Stimulated activated naive B cell treated with anti-CD40 and anti-IgM and Interleukin-4, amounts not matched to agents 10 μg/mL and 1 μg/mL and 100 μg/mL, for 72 hours (primary cell): ENCODE data around the gene PRIM2.
"Not testable (repeated sequence)": the region's sequence is repeated elsewhere in the genome, so short reads cannot be mapped to it uniquely, and the experiment has no call there.

Source experiments
- ATAC-seq, 2 donors: fragments of 150-1000 bp; cut with Tn5 transposase; replicated peaks; 2 replicates each; pipeline ENCODE4 v1.10.0; 2021; ENCODE audit warnings: moderate library complexity in 1 of 2
- DNase-seq: peaks from one replicate; pipeline ENCODE4 v3.0.0; 2021
- H3K27ac Mint-ChIP-seq: one replicate; pipeline ENCODE4 v1.8.0; 2022; ENCODE audit warnings: mild to moderate bottlenecking, mixed read lengths
- H3K27me3 Mint-ChIP-seq, 2 donors: one replicate each; pipeline ENCODE4 v1.8.0; 2022; ENCODE audit warnings: mixed read lengths in 2 of 2
- H3K36me3 Mint-ChIP-seq, 2 donors: one replicate each; pipeline ENCODE4 v1.8.0; 2022; ENCODE audit warnings: mixed read lengths in 2 of 2, mild to moderate bottlenecking in 1 of 2
- H3K4me1 Mint-ChIP-seq, 2 donors: one replicate each; pipeline ENCODE4 v1.8.0; 2022; ENCODE audit warnings: mixed read lengths in 2 of 2, mild to moderate bottlenecking in 1 of 2
- H3K4me3 Mint-ChIP-seq, 2 donors: one replicate each; pipeline ENCODE4 v1.8.0; 2022; ENCODE audit warnings: mild to moderate bottlenecking in 2 of 2, mixed read lengths in 2 of 2, moderate library complexity in 1 of 2
- H3K9me3 Mint-ChIP-seq, 2 donors: one replicate each; pipeline ENCODE4 v1.8.0; 2022; ENCODE audit warnings: mixed read lengths in 2 of 2, mild to moderate bottlenecking in 1 of 2

The PRIM2 gene

GRCh38 chr6:57301757-57302156 lies 15.7 kb upstream of the PRIM2 start:
- Mint-ChIP-seq H3K9me3 (no peaks in the 10 kb centered on the region), H3K4me3 (no peak overlapping the region), H3K4me1 (no peaks in the 10 kb centered on the region), H3K27me3 (peaks cover 0 to 4% of the 10 kb centered on the region in 2 donors), H3K36me3 (no peaks in the 10 kb centered on the region), H3K27ac (no peak overlapping the region)
- DNase-seq: no peak
- no peak for ATAC-seq

DNA sequence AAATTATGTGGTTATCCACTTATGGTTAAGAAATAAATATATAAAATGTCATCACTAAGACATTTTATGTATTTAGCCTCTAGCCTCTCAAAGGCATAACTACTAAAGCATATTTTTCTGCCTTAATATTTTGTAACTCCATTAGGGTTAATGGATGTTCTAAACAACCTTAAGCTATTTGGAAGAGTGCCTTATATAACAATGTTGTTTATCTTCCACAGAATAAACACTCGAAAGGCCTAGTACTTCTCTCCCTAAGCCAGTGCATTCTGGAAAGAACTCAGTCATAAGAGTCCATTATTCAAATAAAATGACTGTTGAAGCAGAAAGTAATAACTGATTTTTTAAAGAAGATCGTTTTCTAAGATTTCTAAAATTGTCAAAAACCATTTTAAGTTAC lies 15.0 kb upstream of the PRIM2 start:
- no peak for DNase-seq
- no peaks in the 10 kb centered on the region for H3K9me3 Mint-ChIP-seq
- no peak for ATAC-seq

DNA sequence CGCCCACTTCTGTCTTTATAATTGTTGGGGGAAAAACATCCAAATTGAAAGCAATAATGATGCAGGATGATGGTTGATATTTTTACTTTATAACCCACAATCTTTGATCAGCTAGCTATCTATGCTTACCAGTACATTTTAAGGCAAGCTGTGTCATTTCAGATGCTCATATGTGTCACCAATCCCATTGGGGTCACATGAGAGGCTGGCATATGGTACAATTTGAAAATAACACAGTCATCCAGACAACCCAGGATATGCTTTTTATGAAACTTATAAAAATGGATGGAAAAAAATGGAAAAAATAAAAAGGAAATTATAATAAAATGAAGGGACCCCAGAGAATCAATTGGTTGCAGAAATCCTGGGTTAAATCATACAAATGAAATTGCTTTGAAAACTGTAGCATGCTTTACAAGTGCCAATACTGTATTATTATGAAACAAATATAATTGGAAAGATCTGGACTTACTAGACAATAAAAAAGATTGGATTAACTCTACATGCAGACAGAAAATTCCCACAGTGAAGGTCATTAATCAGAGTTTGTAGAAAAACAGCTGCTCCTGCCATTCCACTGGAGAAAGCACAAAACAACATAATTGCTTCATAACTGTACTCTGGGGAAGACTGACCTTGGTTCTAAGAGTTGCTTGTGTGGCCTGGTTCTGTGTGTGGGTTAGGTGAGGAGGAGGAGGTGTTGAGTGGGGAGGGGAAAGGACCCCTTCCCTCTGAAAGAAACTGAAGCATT lies 13.3 kb upstream of the PRIM2 start:
- H3K4me1 Mint-ChIP-seq: no peaks in the 10 kb centered on the region
- no peak for ATAC-seq
- no peaks in the 10 kb centered on the region for H3K9me3 Mint-ChIP-seq
- H3K27ac Mint-ChIP-seq: no peak overlapping the region
- no peak overlapping the region for H3K4me3 Mint-ChIP-seq
- no peak for DNase-seq
- peaks cover 10% of the 10 kb centered on the region in 2 donors for H3K27me3 Mint-ChIP-seq
- no peaks in the 10 kb centered on the region for H3K36me3 Mint-ChIP-seq

More for the DNA sequence above, 15.0 kb upstream of the PRIM2 start:
- Mint-ChIP-seq H3K4me3 (no peak overlapping the region), H3K36me3 (no peaks in the 10 kb centered on the region), H3K27ac (no peak overlapping the region), H3K4me1 (no peaks in the 10 kb centered on the region), H3K27me3 (peaks cover 2 to 5% of the 10 kb centered on the region in 2 donors)

DNA sequence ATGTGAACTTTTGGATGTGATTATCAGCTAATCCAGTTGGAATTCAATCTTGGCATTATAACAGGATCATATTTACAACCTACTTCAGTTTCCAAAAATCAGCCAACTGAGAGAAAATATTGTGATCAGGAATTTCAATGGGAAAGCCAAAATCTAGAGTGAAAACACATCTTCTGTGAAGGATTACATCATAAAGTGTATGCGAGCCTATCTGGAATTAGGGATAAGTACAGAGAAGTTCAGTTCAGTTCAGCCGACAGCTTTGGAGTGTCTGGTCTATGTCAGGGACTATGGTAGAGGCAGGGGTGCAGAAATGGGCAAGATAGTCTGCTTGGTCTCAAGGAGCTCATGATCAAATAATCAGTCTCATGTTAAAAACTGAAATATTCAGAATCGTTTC lies 12.3 kb upstream of the PRIM2 start:
- peaks cover 10% of the 10 kb centered on the region in 2 donors for H3K27me3 Mint-ChIP-seq
- ATAC-seq: no peak
- no peaks in the 10 kb centered on the region for H3K4me1 Mint-ChIP-seq
- no peaks in the 10 kb centered on the region for H3K9me3 Mint-ChIP-seq
- H3K4me3 Mint-ChIP-seq: no peak overlapping the region
- no peak overlapping the region for H3K27ac Mint-ChIP-seq
- DNase-seq: no peak
- no peaks in the 10 kb centered on the region for H3K36me3 Mint-ChIP-seq

GRCh38 chr6:57305761-57306160 lies 11.7 kb upstream of the PRIM2 start:
- Mint-ChIP-seq H3K4me3 (no peak overlapping the region), H3K36me3 (no peaks in the 10 kb centered on the region), H3K27ac (no peak overlapping the region), H3K27me3 (peaks cover 10% of the 10 kb centered on the region in 2 donors), H3K9me3 (no peaks in the 10 kb centered on the region), H3K4me1 (no peaks in the 10 kb centered on the region)
- no peak for ATAC-seq
- no peak for DNase-seq

GRCh38 chr6:57306273-57306672 lies 11.2 kb upstream of the PRIM2 start:
- H3K4me1 Mint-ChIP-seq: no peaks in the 10 kb centered on the region
- no peaks in the 10 kb centered on the region for H3K36me3 Mint-ChIP-seq
- H3K27ac Mint-ChIP-seq: no peak overlapping the region
- H3K27me3 Mint-ChIP-seq: peaks cover 10% of the 10 kb centered on the region in 2 donors
- ATAC-seq (no peak), DNase-seq (no peak)
- no peak overlapping the region for H3K4me3 Mint-ChIP-seq
- H3K9me3 Mint-ChIP-seq: no peaks in the 10 kb centered on the region

- H3K4me1 Mint-ChIP-seq: no peaks in the 10 kb centered on the region
- no peak overlapping the region for H3K4me3 Mint-ChIP-seq
- H3K27me3 Mint-ChIP-seq: peaks cover 10 to 14% of the 10 kb centered on the region in 2 donors
- H3K27ac Mint-ChIP-seq: no peak overlapping the region
- DNase-seq: no peak
- no peaks in the 10 kb centered on the region for H3K9me3 Mint-ChIP-seq
- ATAC-seq: no peak
- H3K36me3 Mint-ChIP-seq: no peaks in the 10 kb centered on the region
Measured at GRCh38 chr6:57307850-57308249, 9.6 kb upstream of the PRIM2 start.

DNA sequence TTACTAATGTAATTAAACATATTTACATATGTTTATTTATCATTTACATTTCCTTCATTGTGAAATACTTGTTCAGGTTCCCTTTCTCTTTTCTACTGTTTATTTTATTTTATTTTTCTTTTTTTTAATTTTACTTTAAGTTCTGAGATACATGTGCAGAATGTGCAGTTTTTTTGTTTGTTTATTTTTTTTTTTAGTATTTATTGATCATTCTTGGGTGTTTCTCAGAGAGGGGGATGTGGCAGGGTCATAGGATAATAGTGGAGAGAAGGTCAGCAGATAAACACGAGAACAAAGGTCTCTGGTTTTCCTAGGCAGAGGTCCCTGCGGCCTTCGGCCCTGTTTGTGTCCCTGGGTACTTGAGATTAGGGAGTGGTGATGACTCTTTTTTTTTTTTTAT lies 8.7 kb upstream of the PRIM2 start:
- H3K9me3 Mint-ChIP-seq, H3K4me3 Mint-ChIP-seq, DNase-seq: not testable (repeated sequence)

DNA sequence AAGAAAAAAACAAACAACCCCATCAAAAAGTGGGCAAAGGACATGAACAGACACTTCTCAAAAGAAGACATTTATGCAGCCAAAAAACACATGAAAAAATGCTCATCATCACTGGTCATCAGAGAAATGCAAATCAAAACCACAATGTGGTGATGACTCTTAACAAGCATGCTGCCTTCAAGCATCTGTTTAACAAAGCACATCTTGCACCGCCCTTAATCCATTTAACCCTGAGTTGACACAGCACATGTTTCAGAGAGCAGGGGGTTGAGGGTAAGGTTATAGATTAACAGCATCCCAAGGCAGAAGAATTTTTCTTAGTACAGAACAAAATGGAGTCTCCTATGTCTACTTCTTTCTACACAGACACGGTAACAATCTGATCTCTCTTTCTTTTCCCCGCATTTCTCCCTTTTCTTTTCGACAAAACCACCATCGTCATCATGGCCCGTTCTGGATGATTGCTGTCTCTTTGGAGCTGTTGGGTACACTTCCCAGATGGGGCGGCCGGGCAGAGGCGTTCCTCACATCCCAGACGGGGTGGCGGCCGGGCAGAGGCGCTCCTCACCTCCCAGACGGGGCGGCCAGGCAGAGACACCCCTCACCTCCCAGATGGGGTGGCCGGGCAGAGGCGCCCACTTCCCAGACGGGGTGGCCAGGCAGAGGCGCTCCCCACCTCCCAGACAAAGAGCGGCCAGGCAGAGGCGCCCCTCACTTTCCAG lies 7.2 kb upstream of the PRIM2 start:
- H3K36me3 Mint-ChIP-seq, H3K27ac Mint-ChIP-seq, H3K9me3 Mint-ChIP-seq, H3K4me1 Mint-ChIP-seq, ATAC-seq, H3K4me3 Mint-ChIP-seq, DNase-seq: not testable (repeated sequence)
- H3K27me3 Mint-ChIP-seq: peaks cover 10 to 14% of the 10 kb centered on the region in 2 donors

More for the DNA sequence above, 8.7 kb upstream of the PRIM2 start:
- not testable (repeated sequence) for H3K4me1 Mint-ChIP-seq, H3K27ac Mint-ChIP-seq, ATAC-seq, H3K36me3 Mint-ChIP-seq
- peaks cover 10 to 14% of the 10 kb centered on the region in 2 donors for H3K27me3 Mint-ChIP-seq

- peaks cover 10 to 14% of the 10 kb centered on the region in 2 donors for H3K27me3 Mint-ChIP-seq
- H3K9me3 Mint-ChIP-seq: no peaks in the 10 kb centered on the region
- no peak overlapping the region for H3K27ac Mint-ChIP-seq
- DNase-seq: no peak
- no peaks in the 10 kb centered on the region for H3K4me1 Mint-ChIP-seq
- H3K36me3 Mint-ChIP-seq: no peaks in the 10 kb centered on the region
- H3K4me3 Mint-ChIP-seq: no peak overlapping the region
- no peak for ATAC-seq
Measured at GRCh38 chr6:57310817-57311157, 6.6 kb upstream of the PRIM2 start.

GRCh38 chr6:57311300-57312003 lies 6.0 kb upstream of the PRIM2 start:
- peaks cover 9 to 10% of the 10 kb centered on the region in 2 donors for H3K27me3 Mint-ChIP-seq
- H3K4me3 Mint-ChIP-seq, H3K4me1 Mint-ChIP-seq, ATAC-seq, H3K27ac Mint-ChIP-seq, H3K36me3 Mint-ChIP-seq, DNase-seq, H3K9me3 Mint-ChIP-seq: not testable (repeated sequence)

GRCh38 chr6:57312004-57312345 lies 5.5 kb upstream of the PRIM2 start:
- Mint-ChIP-seq H3K4me3 (no peak overlapping the region), H3K9me3 (no peaks in the 10 kb centered on the region), H3K27me3 (peaks cover 9 to 10% of the 10 kb centered on the region in 2 donors), H3K27ac (no peak overlapping the region), H3K36me3 (no peaks in the 10 kb centered on the region), H3K4me1 (no peaks in the 10 kb centered on the region)
- no peak for ATAC-seq
- no peak for DNase-seq

- DNase-seq (no peak), ATAC-seq (no peak)
- H3K9me3 Mint-ChIP-seq: no peaks in the 10 kb centered on the region
- H3K36me3 Mint-ChIP-seq: peaks cover 0 to 3% of the 10 kb centered on the region in 2 donors
- no peak overlapping the region for H3K4me3 Mint-ChIP-seq
- H3K27ac Mint-ChIP-seq: no peak overlapping the region
- H3K4me1 Mint-ChIP-seq: peaks cover 2 to 5% of the 10 kb centered on the region in 2 donors
- H3K27me3 Mint-ChIP-seq: peaks cover 3 to 4% of the 10 kb centered on the region in 2 donors
Measured at GRCh38 chr6:57313009-57313408, 4.4 kb upstream of the PRIM2 start.

DNA sequence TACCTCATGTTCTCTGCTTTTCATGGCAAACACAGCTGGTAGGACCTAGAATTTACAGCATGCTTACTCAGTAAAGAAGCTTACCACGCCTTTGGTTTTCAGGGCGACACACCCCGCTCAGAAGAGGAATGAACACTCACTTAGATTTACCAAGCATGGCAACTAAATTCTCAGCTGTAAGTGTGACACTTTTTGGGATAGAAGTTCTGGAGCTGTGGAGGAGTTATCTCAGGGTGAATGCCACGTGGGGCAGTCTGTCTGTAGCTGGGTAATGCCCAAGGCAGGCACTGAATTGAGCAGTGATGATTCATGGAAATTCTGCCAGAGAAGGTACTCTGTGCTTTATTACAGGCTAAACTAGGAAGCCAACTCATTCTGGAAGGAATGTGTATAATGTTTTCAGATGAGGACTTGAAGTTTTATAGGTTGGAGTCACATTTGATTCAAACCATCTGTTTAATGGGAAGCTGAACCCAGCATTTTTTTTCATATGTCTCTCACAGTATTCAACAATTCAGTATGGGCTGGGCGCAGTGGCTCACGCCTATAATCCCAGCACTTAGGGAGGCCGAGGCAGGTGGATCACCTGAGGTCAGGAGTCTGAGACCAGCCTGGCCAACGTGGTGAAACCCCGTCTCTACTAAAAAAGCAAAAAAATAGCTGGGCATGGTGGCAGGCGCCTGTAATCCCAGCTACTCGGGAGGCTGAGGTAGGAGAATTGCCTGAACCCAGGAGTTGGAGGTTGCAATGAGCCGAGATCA lies 3.5 kb upstream of the PRIM2 start:
- Mint-ChIP-seq H3K4me3 (no peak overlapping the region), H3K27me3 (peaks cover 0 to 4% of the 10 kb centered on the region in 2 donors), H3K27ac (no peak overlapping the region), H3K9me3 (no peaks in the 10 kb centered on the region), H3K4me1 (peaks cover 4 to 8% of the 10 kb centered on the region in 2 donors), H3K36me3 (peaks cover 3 to 4% of the 10 kb centered on the region in 2 donors)
- ATAC-seq (no peak), DNase-seq (no peak)
